Measurements from ENCODE around the gene PCBP2. TPM values are rescaled to one million over a fixed set of nuclear protein-coding genes. Genes with fewer than 3 reads are reported as not detected.

PCBP2 gene
- total and polyA plus RNA-seq, 2 donors (not counting 3 experiments of a cell fraction or from before 2014, with no cell fraction given) = 526 to 995 TPM

GRCh38 chr12:53427905-53428594 is 23.9 kb upstream of the PCBP2 start:
- POLR2A ChIA-PET = no interaction called here
- Histone ChIP-seq H3K9me1 (replicated peaks; ENCODE audit: control insufficient read depth, extremely low read depth, insufficient read depth, low read length) (no peaks in the 10 kb centered on the region), H3K4me1 (ENCODE audit: control insufficient read depth, extremely low read depth, insufficient read depth, low read length) (no peaks in the 10 kb centered on the region), H3K9ac (replicated peaks; ENCODE audit: extremely low read depth, insufficient read depth, low read length) (no peak overlapping the region), H3K36me3 (ENCODE audit: control insufficient read depth in 2 of 2, extremely low read depth in 1 of 2, insufficient read depth in 2 of 2, low read length in 2 of 2) (no peaks in the 10 kb centered on the region), H3K4me2 (ENCODE audit: insufficient read depth, low read length) (no peak overlapping the region), H2AFZ (ENCODE audit: low read depth, low read length) (no peak overlapping the region), H3K9me3 (replicated peaks; ENCODE audit: control insufficient read depth, insufficient read depth, low read length) (no peaks in the 10 kb centered on the region), H3K27me3 (ENCODE audit: control insufficient read depth in 2 of 2, insufficient read depth in 2 of 2, low read length in 2 of 2) (no peaks in the 10 kb centered on the region), H3K4me3 (replicated peaks in 1 of 3; ENCODE audit: insufficient read depth in 1 of 3, low read depth in 1 of 3, low read length in 3 of 3) (no peak overlapping the region), H3K79me2 (ENCODE audit: control insufficient read depth, insufficient read depth, low read length) (no peaks in the 10 kb centered on the region), H3K27ac (ENCODE audit: insufficient read depth, low read depth, low read length) (no peak overlapping the region), H4K20me1 (replicated peaks; ENCODE audit: control insufficient read depth, extremely low read depth, insufficient read depth, low read length) (no peaks in the 10 kb centered on the region)
- no TSS peak for BruUV-seq (replicated peaks)
- CTCF ChIA-PET = interaction anchor here (1.2 to 3.3 kb wide), 4 partner anchors 9 to 83 kb away, joined by 3 to 35 read pairs (median 4); no protein-coding TSS in a partner anchor
- FAIRE-seq = no peak
- no peak for DNase-seq (ENCODE audit: low read depth, low spot score)
- no peak for TF ChIP-seq POLR2A (IDR thresholded peaks at IDR 0.05; ENCODE audit: low read depth, low read length)
- TF ChIP-seq JUN (IDR thresholded peaks at IDR 0.05; ENCODE audit: borderline replicate concordance, insufficient read depth, insufficient read length, low read depth) = no peak
- no peak for TF ChIP-seq GATA2 (IDR thresholded peaks at IDR 0.05; ENCODE audit: insufficient read depth, insufficient read length, low read depth, low read length)
- TF ChIP-seq MYC (IDR thresholded peaks at IDR 0.05; ENCODE audit: low read depth, low read length) = no peak
- no peak for TF ChIP-seq CTCF (IDR thresholded peaks at IDR 0.05; ENCODE audit: extremely low read depth in 1 of 2, insufficient read depth in 1 of 2, low read depth in 1 of 2, low read length in 2 of 2)
- no peak for TF ChIP-seq POLR2AphosphoS5 (IDR thresholded peaks at IDR 0.05; ENCODE audit: insufficient read depth, low read depth, low read length)
- TF ChIP-seq, protein P1, sequence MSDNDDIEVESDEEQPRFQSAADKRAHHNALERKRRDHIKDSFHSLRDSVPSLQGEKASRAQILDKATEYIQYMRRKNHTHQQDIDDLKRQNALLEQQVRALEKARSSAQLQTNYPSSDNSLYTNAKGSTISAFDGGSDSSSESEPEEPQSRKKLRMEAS (IDR thresholded peaks at IDR 0.05; ENCODE audit: insufficient read depth, insufficient read length) = no peak
- intact Hi-C loops (cut with micrococcal nuclease) (no loop called here), dilution Hi-C loops (cut with MboI; ENCODE audit: extremely low pct_ligation_motif_present, low sequenced_read_pairs) (no loop called here)

Measured in endothelial cell of umbilical vein (primary cell).